OCI-LY1 (cell line): ENCODE measurements around the gene MYO1D.

Source experiments
- CTCF ChIP-seq: fragments of 200-600 bp; sonication (generic), shearing (Covaris generic); IDR thresholded peaks from 2 replicates; pipeline ENCODE4 v1.5.1; 2017; ENCODE audit warnings: mild to moderate bottlenecking, antibody characterized with exemption, low read length, moderate library complexity, mixed read lengths
- EZH2 ChIP-seq: fragments of 200-600 bp; sonication (generic), shearing (Covaris generic); IDR thresholded peaks from 2 replicates; pipeline ENCODE4 v1.8.0; 2017; ENCODE audit warnings: borderline replicate concordance, mixed run types, mild to moderate bottlenecking, antibody characterized with exemption, low read length, moderate library complexity, mixed read lengths

DNA sequence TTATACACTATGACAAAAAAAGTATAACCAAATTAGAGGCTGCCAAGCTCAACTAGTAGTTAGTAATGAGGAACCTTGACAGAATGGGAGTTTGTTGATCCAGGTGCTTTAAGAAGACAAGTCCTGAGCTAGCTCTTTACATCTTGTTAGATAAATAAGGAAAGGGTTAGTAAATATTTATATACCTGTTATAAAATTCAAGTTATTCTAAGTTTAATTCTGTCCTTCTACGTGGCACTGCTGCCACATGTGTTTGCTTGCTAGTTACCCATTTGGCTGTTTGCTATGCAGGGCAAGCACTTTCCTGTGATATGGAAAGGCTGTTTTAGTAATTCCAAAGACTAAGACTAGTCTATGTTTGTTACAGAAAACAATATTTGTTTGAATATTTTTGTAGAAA, 180.5 kb downstream of the MYO1D start:
- TF ChIP-seq CTCF (no peak), EZH2 (no peak)
